Epithelial cell of esophagus (primary cell): ENCODE data around the gene CNOT11.

Experiments
- DNase-seq: peaks from one replicate; pipeline ENCODE4 v3.0.0; 2010; ENCODE audit warnings: low read depth
- H3K4me3 ChIP-seq: 2 replicates; pipeline ENCODE4 v1.5.1; 2011; ENCODE audit warnings: mild to moderate bottlenecking, low read length, control low read depth
- TF ChIP-seq, protein P1 (sequence below): IDR thresholded peaks from 2 replicates; pipeline ENCODE4 v1.5.1; 2011; ENCODE audit warnings: low read depth, mild to moderate bottlenecking, low read length, control low read depth, inconsistent platforms; ENCODE audit not compliant: insufficient read depth; ENCODE audit errors: missing control alignments

Gene CNOT11

DNA sequence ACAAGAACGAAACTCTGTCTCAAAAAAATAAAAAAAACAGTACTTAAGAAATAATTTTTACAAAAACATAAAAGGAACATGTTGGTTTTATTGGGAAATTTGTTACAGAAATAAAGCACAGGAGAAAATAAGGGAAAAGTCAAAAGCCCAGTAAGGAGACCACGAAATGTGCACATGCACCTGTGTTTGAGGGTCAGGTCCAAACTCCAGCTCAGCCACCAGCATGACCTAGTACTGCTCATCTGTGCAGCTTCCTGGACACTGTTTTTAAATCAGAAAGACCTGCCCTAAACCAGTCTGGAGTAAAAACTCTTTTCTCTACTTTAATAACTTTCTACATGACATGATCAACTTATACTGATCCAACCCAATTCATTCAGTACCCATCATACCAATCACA is 34.6 kb downstream of the CNOT11 start:
- no peak for DNase-seq

DNA sequence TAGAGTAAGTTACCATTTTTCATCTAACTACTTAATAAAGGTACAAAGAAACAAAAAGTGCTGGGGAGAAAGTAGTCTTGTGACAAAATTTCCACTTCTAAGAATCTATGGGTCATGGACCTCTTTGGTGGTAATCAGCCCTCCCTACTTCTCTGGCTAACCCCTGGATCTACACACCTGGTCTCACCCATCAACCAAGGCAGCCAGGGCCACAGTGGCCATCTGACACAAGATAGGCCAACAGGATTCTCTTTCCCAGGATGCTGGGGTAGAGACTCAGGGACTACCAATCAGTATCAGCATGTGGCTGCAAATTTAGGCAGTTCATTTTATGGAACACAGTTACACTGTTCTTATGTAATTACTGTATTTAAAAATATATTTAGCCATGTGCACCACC is 38.0 kb downstream of the CNOT11 start:
- TF ChIP-seq, protein P1, sequence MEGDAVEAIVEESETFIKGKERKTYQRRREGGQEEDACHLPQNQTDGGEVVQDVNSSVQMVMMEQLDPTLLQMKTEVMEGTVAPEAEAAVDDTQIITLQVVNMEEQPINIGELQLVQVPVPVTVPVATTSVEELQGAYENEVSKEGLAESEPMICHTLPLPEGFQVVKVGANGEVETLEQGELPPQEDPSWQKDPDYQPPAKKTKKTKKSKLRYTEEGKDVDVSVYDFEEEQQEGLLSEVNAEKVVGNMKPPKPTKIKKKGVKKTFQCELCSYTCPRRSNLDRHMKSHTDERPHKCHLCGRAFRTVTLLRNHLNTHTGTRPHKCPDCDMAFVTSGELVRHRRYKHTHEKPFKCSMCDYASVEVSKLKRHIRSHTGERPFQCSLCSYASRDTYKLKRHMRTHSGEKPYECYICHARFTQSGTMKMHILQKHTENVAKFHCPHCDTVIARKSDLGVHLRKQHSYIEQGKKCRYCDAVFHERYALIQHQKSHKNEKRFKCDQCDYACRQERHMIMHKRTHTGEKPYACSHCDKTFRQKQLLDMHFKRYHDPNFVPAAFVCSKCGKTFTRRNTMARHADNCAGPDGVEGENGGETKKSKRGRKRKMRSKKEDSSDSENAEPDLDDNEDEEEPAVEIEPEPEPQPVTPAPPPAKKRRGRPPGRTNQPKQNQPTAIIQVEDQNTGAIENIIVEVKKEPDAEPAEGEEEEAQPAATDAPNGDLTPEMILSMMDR, result no peak
- DNase-seq, result no peak

More for the DNA sequence above, 34.6 kb downstream of the CNOT11 start:
- TF ChIP-seq, protein P1, result no peak
- H3K4me3 ChIP-seq, result no peak overlapping the region

DNA sequence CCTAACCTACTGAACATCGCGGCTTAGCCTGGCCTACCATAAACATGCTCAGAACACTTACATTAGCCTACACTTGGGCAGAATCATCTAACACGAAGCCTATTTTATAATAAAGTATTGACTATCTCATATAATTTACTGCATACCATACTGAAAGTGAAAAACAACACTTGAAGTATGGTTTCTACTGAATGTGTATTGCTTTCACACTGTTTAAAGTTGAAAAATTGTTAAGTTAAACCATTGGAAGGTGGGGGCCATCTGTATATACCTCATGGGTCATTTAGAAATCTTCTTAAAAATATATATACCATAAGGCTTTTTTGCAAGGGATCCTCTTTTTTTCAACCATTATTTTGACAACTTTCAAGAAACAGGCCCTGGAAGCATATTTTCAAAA is 39.3 kb downstream of the CNOT11 start:
- TF ChIP-seq, protein P1, result no peak
- no peak for DNase-seq

More for the DNA sequence above, 38.0 kb downstream of the CNOT11 start:
- H3K4me3 ChIP-seq, result no peak overlapping the region

DNA sequence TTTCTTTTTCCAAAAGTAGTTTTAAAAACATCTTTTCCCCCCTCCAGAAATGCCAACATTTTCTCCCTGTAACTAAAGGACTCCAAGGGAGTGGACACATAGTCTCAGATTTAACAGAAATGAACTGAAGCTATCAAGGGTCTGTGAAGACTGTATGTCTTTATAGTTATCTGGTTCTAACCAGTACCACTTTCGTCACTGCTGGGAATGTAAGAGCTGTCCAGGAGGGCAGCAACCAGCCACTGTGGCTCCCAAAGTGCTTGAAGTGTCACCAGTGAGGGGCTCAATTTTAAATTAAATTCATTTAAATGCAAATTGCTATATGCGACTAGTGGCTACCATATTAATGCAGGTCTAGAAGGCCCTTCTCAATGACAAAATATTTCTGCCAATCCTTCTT is 40.9 kb downstream of the CNOT11 start:
- DNase-seq, result no peak
- TF ChIP-seq, protein P1, result no peak
- H3K4me3 ChIP-seq, result no peak overlapping the region

More for the DNA sequence above, 39.3 kb downstream of the CNOT11 start:
- no peak overlapping the region for H3K4me3 ChIP-seq

DNA sequence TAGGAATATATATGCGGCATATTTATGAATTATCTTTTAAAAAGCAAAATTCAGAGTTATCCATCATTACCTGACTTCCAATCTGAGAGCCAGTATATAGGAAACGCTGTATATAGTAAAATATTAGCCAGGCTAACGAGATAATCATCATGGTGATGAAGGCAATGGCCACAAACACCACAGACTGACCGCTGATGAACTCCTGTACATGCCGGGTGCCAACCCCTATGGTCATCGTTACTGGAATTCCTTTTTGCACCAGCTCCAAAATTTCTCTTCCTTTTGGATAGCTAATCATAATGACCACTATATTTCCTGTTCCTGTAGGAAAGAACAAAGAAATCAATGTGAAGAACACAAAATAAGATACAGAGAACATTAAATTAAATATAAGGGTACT is 42.2 kb downstream of the CNOT11 start:
- TF ChIP-seq, protein P1, result no peak
- H3K4me3 ChIP-seq, result no peak overlapping the region
- DNase-seq, result no peak

DNA sequence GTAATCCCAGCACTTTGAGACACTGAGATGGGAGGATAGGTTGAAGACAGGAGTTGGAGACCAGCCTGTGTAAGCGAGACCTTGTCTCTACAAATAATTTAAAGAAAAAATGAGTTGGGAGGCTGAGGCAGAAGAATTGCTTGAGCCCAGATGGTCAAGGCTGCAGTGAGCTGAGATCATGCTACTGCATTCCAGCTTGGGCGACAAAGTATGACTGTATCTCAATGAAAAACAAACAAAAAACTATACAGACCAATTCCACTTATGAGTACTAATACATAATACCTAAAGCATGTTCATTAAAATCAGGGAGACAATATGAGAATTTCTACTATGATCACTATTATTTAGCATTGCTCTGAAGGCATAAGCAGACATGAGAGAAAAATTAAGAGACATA is 43.2 kb downstream of the CNOT11 start:
- no peak for DNase-seq
- H3K4me3 ChIP-seq, result no peak overlapping the region
- TF ChIP-seq, protein P1, result no peak

DNA sequence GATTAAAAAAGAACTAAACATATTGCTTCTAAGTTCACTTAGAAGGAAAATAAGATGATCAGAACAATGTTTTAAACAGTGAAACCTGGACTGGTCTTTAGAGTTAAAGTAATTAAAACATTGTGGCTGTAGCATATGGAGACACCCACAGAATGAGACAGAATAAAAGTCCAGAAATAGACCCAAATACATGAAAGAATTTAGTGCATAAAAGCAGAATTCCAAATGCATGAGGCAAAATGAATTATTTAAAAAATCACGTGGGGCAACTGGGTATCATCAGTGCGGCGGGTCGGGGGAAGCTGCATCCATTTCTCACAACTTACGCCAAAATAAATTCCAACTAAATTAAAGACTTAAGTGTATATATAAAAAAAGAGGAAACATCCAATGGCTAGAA is 43.7 kb downstream of the CNOT11 start:
- no peak for DNase-seq
- TF ChIP-seq, protein P1, result no peak
- no peak overlapping the region for H3K4me3 ChIP-seq
